ENCODE data around the gene PLAGL1.
"Not testable (repeated sequence)": the region's sequence is repeated elsewhere in the genome, so short reads cannot be mapped to it uniquely, and the experiment has no call there.

The PLAGL1 gene

GRCh38 chr6:144052488-144052887 lies 44.4 kb upstream of the PLAGL1 start:
- H3K27ac ChIP-seq (ENCODE audit: low read length) = no peak overlapping the region
- no peaks in the 10 kb centered on the region for H3K27me3 ChIP-seq (ENCODE audit: low read depth, low read length)
- H3K9ac ChIP-seq (ENCODE audit: low read length) = no peak overlapping the region
- no peaks in the 10 kb centered on the region for H3K79me2 ChIP-seq (ENCODE audit: low read length)
- no peak overlapping the region for H3K4me2 ChIP-seq (ENCODE audit: low read length)
- H3K9me3 ChIP-seq (ENCODE audit: insufficient read depth, low read length) = no peaks in the 10 kb centered on the region
- peaks cover 13% of the 10 kb centered on the region for H3K4me1 ChIP-seq (ENCODE audit: low read length)
- TF ChIP-seq EZH2phosphoT487 (IDR thresholded peaks at IDR 0.05; ENCODE audit: low read depth) = no peak
- TF ChIP-seq CTCF (IDR thresholded peaks at IDR 0.05; ENCODE audit: low read depth, low read length) = no peak
- H3K4me3 ChIP-seq (ENCODE audit: low read length) = no peak overlapping the region
- H3K36me3 ChIP-seq (replicated peaks; ENCODE audit: low read depth, low read length) = no peaks in the 10 kb centered on the region
- H4K20me1 ChIP-seq (ENCODE audit: insufficient read depth, low read length) = no peaks in the 10 kb centered on the region
- no peak overlapping the region for H2AFZ ChIP-seq (ENCODE audit: low read depth, low read length)

GRCh38 chr6:144049386-144049785 lies 41.3 kb upstream of the PLAGL1 start:
- TF ChIP-seq EZH2phosphoT487 (IDR thresholded peaks at IDR 0.05; ENCODE audit: low read depth) (no peak), CTCF (IDR thresholded peaks at IDR 0.05; ENCODE audit: low read depth, low read length) (no peak)
- Histone ChIP-seq H3K27ac (ENCODE audit: low read length) (no peak overlapping the region), H3K4me3 (ENCODE audit: low read length) (no peak overlapping the region), H3K4me2 (ENCODE audit: low read length) (no peak overlapping the region), H3K36me3 (replicated peaks; ENCODE audit: low read depth, low read length) (no peaks in the 10 kb centered on the region), H3K27me3 (ENCODE audit: low read depth, low read length) (no peaks in the 10 kb centered on the region), H2AFZ (ENCODE audit: low read depth, low read length) (no peak overlapping the region), H3K9ac (ENCODE audit: low read length) (no peak overlapping the region), H3K79me2 (ENCODE audit: low read length) (no peaks in the 10 kb centered on the region), H3K9me3 (ENCODE audit: insufficient read depth, low read length) (no peaks in the 10 kb centered on the region), H3K4me1 (ENCODE audit: low read length) (no peaks in the 10 kb centered on the region), H4K20me1 (ENCODE audit: insufficient read depth, low read length) (no peaks in the 10 kb centered on the region)

- TF ChIP-seq CTCF (IDR thresholded peaks at IDR 0.05; ENCODE audit: low read depth, low read length) (no peak), EZH2phosphoT487 (IDR thresholded peaks at IDR 0.05; ENCODE audit: low read depth) (no peak)
- Histone ChIP-seq H3K4me1 (ENCODE audit: low read length) (no peaks in the 10 kb centered on the region), H3K27ac (ENCODE audit: low read length) (no peak overlapping the region), H3K4me2 (ENCODE audit: low read length) (no peak overlapping the region), H2AFZ (ENCODE audit: low read depth, low read length) (no peak overlapping the region), H3K27me3 (ENCODE audit: low read depth, low read length) (no peaks in the 10 kb centered on the region), H3K36me3 (replicated peaks; ENCODE audit: low read depth, low read length) (no peaks in the 10 kb centered on the region), H4K20me1 (ENCODE audit: insufficient read depth, low read length) (no peaks in the 10 kb centered on the region), H3K9ac (ENCODE audit: low read length) (no peak overlapping the region), H3K79me2 (ENCODE audit: low read length) (no peaks in the 10 kb centered on the region), H3K4me3 (ENCODE audit: low read length) (no peak overlapping the region), H3K9me3 (ENCODE audit: insufficient read depth, low read length) (no peaks in the 10 kb centered on the region)
These were observed 39.6 kb upstream of the PLAGL1 start for GRCh38 chr6:144047688-144048087.

- H3K9ac ChIP-seq (ENCODE audit: low read length); H3K4me2 ChIP-seq (ENCODE audit: low read length); H3K27ac ChIP-seq (ENCODE audit: low read length); H3K9me3 ChIP-seq (ENCODE audit: insufficient read depth, low read length); H3K79me2 ChIP-seq (ENCODE audit: low read length); H3K4me3 ChIP-seq (ENCODE audit: low read length); H3K4me1 ChIP-seq (ENCODE audit: low read length); H4K20me1 ChIP-seq (ENCODE audit: insufficient read depth, low read length); H2AFZ ChIP-seq (ENCODE audit: low read depth, low read length); H3K36me3 ChIP-seq (replicated peaks; ENCODE audit: low read depth, low read length); H3K27me3 ChIP-seq (ENCODE audit: low read depth, low read length): not testable (repeated sequence)
These were observed 38.6 kb upstream of the PLAGL1 start for GRCh38 chr6:144046672-144047071.

- not testable (repeated sequence) for H3K4me2 ChIP-seq (ENCODE audit: low read length); H2AFZ ChIP-seq (ENCODE audit: low read depth, low read length); H3K79me2 ChIP-seq (ENCODE audit: low read length); H4K20me1 ChIP-seq (ENCODE audit: insufficient read depth, low read length); H3K4me3 ChIP-seq (ENCODE audit: low read length); H3K4me1 ChIP-seq (ENCODE audit: low read length); H3K9ac ChIP-seq (ENCODE audit: low read length); H3K27ac ChIP-seq (ENCODE audit: low read length); H3K36me3 ChIP-seq (replicated peaks; ENCODE audit: low read depth, low read length); H3K9me3 ChIP-seq (ENCODE audit: insufficient read depth, low read length); H3K27me3 ChIP-seq (ENCODE audit: low read depth, low read length)
These were observed 36.9 kb upstream of the PLAGL1 start for GRCh38 chr6:144044989-144045388.

Data from OCI-LY3 (cell line).